Endometrial microvascular endothelial cells (primary cell): ENCODE data around the gene SC5D. TPM values are rescaled to one million over a fixed set of nuclear protein-coding genes. Genes with fewer than 3 reads are reported as not detected.

Experiments used
- in situ Hi-C: cut with HindIII; loops from 2 replicates; pipeline ENCODE4 v1.10.0; 2017; ENCODE audit warnings: low sequenced_read_pairs, low pct_unique_long_range_greater_than_20kb; ENCODE audit errors: inconsistent ontology term
- total RNA-seq: library from RNA; depleted of rRNA; stranded (reverse); fragments of >200 nt; gene quantifications from one replicate; pipeline ENCODE4 v1.2.3, GENCODE V29; 2015; ENCODE audit errors: inconsistent ontology term

The SC5D gene
- total RNA-seq, 1 donor from 2014 or later, result 28.9 TPM

DNA sequence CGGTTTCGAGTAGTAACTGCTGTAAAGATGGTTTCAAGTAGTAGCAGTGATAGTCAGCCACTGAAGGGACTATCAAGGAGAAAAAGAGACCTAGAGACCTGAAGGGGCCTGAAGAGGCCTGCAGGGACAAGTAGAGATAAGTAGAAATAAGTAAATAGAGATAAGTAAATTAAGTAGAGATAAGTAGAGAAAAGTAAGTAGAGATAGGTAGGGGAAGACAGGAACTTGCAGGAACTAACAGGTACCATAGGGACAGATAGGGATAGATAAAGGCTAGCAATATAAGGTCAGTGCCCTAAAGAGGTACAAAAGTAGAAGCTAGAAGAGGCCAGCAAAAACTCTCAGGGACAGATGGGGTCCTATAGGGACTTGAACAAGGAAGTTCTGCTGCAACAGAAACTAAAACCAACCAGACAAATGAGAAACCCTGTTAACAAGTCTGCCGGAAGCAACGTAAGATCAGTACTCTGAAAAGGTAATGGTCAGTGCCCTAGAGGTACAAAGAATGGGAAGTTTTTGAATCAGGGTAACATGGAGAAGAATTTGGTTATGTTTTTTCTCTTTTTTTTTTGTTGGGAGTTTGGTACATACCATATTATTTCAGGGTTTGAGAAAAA lies 9.6 kb upstream of the SC5D start:
- in situ Hi-C loops, result no loop called here

DNA sequence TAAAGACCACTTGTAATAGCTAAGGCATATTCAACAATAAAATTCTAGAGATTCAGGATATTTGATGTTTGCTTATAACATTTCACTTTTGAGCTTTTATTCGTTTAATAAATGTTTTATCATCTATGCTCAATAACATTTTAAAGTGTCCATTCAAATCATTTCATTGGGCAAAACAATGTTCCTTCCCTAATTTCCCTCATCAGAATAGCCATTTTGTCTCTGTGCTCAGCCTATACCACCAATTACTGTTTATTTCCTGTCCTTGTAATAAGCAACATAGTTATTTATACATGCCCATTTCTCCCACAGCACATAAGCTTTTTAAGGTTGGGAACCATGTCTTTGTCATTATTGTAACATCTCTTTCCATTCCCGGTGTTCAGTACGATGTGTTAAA lies 1.3 kb upstream of the SC5D start:
- in situ Hi-C loops, result no loop called here

DNA sequence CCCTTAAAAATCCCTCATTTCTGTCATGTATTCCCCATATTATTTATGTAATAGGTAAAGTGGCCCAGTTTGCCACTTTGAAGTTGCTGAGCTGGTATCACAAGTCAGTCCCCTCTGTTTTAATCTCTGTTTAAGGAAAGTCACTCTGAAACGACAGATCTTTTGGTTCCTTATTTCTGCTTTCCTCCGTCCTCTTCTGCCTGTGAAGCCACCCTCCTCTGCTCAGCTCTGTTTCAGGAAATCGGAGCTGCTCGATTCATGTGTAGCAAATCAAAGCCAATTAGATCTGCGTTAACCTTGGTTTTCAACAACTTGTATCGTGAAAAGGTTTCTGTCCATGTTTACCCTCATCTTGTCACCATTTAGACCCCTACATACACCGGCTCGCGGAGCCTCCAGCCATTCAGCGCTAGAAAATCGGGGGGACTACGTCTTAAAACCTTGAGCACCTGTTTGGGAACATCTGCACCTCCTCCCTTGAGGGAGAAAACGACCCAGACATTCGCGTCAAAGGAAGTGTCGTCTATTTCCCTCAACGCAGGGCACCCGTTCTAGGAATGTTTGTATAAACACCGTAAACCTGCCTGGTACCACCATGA lies 576 bp upstream of the SC5D start:
- in situ Hi-C loops, result no loop called here

DNA sequence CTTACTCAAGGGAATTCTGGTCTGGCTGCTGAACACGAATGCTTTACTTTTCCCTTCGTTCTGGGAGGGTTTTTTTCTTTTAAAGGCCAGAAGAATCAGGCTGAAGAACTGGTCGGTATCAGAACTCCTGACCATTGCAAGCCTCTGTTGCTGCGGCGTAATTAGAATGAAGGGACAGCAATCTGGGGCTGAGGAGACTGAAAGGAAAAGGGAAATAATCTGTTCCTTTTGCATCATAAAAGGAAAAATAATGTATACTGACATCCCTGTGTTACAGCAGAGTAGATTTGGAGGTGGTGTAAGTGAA lies 670 bp downstream of the SC5D start:
- in situ Hi-C loops, result no loop called here

DNA sequence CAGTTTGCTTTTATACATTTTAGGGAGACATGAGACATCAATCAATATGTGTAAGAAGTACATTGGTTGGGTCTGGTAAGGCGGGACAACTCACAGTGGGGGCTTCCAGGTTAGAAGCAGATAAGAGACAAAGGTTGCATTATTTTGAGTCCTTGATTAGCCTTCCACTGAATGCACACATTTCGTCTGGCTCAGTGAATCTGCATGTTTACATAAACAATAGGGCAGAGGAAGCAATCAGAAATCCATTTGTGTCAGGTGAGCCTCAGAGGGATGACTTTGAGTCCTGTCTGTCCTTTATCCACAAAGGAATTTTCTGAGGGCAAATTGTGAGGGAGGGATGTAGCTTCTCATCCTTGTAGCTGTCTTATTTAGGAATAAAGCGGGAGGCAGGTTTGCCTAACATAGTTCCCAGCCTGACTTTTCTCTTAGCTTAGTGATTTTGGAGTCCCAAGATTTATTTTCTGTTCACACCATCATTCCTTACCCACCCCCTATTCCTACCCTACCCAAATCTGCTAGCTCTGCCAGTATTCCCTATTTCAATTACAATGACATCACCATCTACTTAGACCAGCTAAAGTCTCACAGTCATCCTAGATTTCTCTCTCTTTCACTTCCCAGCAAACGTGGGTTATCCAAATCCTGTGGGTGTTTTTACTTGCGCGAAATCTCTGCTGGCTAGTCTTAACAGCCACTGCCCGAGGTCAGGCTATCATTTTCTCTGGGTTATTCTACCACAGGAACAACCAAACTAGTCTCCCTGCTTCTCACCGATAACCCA lies 2.9 kb downstream of the SC5D start:
- in situ Hi-C loops, result no loop called here

DNA sequence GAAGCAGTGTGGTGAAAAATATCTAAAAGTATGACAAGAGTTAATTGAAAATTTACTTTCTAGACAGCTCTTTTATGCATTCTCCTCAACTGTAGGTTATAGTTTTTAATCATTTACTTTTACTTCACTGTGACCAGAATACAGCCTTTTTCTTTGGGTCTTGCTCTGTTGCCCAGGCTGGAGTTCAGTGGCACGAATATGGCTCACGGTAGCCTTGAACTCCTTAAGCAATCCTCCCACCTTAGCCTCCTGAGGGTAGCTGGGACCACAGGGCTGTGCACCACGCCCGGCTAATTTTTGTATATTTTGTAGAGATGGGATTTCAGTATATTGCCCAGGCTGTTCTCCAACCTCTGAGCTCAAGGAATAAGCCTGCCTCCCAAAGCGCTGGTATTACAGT lies 5.3 kb downstream of the SC5D start:
- in situ Hi-C loops, result no loop called here

DNA sequence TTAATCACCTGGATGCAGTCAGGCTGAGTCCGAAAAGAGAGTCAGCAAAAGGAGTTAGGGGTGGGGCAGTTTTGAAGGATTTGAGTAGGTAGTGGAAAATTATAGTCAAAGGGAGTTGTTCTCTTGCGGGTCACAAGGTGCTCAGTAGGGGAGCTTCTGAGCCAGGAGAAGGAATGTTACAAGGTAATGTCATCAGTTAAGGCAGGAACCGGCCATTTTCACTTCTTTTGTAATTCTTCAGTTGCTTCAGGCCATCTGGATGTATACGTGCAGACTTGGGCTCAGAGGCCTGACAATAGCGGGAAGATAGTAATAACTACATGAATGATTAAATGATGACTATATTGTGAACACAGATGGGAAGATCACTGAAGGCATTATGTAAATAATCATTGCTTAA lies 6.2 kb downstream of the SC5D start:
- in situ Hi-C loops, result no loop called here

DNA sequence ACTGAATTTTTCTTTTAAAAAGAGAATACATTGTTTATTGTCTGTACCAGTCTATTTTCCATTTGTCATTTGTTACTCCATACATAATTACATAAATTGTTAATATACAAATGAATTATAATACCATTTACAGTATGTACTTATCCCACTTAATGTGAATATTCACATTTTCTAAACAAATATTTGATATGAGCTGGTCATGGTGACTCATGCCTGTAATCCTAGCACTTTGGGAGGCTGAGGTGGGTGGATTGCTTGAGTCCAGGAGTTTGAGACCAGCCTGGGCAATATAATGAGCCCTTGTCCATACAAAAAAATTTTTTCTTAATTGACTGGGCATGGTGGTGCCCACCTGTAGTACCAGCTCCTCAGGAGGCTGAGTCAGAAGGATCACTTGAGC lies 6.8 kb downstream of the SC5D start:
- in situ Hi-C loops, result no loop called here

DNA sequence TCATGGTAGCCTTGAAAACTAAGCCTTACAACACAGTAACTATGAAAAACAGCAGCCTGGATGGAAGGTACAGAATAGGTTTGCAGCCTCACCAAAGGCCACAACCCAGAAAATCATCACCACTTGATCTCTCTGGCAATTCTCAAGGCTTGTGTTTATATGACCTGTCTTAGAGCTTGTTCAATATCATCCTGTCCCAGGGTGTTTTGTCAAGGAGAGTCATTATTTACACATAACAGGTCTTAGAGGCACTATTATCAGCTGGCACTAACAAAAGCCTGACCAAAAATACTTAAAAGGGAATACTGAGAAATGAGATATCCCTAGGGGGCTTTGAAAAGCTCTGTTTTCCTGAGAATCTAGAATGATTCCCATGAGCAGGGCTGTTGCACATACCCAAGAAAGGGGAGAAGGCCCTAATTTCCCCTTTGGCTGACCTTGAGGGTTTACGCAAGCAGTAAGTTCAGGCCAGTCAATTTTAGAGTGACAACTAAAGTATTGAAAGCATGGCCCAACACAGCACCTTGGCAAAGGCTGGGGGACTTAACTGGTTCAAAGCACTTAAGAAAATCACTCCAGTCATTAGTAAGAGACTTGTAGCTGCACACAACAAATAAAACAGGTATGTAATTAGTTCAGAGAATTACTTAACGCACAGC lies 7.9 kb downstream of the SC5D start:
- in situ Hi-C loops, result no loop called here

DNA sequence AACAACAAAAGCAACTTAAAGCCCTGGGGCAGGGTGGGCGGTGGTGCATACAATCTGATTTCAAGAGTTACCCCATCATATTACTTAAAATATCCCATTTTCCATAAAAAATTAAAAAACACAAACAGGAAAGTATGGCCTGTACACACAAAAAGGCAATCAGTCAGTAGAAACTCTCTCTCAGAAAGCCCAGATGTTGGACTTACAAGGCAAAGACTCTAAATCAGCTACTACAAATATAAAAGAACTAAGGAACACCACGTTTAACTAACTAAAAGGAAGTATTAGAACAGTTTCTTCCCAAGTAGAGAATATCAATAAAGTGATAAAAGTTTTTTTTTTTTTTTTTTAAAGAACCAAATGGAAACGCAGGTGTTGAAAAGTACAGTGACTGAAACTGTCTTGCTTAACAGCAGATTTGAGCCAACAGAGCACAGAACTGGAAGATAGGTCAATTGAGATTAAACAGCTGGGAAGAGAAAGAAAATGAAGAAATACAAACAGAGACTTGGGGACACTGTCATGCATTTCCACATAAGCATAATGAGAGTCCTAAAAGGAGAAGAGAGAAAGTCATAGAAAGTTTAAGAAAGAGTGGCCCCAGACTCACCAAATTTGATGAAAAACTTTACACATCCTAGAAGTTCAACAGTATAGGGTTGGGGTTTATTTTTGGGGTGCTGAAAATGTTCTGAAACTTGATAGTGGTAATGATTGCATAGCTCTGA lies 8.6 kb downstream of the SC5D start:
- in situ Hi-C loops, result no loop called here

DNA sequence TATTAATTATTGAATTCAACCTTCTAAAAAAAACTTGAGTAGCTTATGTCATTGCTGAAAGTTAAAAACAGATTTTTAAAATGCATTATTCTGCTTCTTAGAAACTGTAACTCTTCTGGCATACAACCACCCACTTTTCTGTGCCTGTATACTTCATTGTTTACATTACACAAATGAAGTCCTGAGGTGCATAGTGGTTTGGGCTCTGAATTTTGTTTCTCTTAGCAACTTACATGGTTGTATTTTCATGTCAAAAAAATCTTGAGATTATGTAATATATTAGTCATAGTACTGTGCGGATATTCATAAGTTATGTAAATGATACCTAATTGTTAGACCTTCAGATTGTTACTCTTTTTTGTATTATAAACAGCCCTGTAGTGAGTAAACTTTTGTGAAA lies 12.2 kb downstream of the SC5D start:
- in situ Hi-C loops, result no loop called here

DNA sequence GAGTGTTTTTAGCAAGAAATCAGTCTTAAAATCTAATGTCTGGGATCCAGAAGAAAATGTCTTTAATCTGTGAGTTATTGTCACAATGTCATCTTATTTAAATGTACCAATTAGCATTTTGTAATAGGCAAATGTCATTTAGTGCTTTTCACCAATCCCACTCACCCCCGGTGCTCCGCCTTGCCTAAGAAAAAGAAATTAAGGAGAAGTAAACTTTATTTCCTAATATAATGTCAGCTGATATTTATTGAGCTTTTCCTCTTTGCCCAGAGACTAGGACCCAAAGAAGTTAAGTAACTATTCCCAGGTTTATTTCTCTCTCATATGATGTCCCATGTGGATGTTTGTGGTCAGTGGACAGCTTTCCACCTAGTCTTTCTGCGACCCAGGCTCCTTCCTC lies 16.2 kb downstream of the SC5D start:
- in situ Hi-C loops, result no loop called here

DNA sequence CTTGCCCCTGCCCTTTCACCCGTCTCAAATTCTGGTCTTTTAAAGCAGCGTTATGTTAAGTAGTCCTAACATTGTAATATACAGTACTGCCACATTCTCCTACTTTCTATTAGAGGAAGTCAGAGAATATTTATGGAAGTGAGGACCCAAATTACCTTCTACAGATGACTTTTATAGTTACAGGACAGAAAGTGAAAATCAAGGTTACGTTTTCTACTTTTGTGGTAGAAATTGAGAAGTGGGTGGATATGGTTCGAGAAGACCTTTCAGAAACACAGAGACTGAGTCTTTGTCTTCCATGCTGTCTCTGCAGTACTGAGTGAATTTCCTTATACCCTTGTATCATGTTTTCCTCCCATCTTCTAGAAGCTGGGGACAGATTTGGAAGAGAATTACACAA lies 17.1 kb downstream of the SC5D start:
- in situ Hi-C loops, result no loop called here

DNA sequence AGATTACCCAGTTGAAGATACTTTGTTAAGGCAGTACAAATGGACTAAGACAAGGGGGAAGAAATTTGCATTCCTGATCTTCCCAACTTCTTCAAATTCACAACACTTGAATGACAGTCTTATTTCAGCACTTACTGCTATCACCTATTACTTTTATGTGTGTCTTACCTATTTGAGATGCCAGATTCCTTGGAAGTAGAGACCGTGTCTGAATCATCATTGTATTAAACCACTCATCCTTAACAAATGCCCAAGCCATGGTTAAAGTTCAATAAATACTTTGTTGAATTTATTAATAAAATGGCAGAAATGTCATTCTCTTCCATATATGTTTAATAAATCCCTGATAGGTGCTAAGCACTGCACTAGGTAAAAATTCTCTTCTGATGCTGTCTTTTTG lies 18.3 kb downstream of the SC5D start:
- in situ Hi-C loops, result no loop called here

DNA sequence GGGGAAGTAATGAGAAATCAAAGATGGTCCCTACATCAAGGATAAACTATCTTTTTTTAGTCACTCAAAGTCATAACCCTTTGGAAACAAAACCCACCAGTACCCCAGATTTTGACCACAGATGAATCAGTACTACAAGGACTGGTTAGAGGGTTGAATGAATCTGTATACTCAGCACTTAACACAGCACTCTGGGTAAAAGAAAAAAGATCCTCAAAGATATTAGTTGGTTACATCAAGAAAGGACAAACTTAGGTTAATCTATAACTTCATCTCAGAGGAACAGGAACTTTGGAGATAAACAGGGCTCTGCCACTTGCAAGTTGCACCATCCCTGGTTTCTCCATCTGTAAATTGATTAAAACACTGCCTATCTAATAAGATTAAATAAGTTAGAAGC lies 18.8 kb downstream of the SC5D start:
- in situ Hi-C loops, result no loop called here

DNA sequence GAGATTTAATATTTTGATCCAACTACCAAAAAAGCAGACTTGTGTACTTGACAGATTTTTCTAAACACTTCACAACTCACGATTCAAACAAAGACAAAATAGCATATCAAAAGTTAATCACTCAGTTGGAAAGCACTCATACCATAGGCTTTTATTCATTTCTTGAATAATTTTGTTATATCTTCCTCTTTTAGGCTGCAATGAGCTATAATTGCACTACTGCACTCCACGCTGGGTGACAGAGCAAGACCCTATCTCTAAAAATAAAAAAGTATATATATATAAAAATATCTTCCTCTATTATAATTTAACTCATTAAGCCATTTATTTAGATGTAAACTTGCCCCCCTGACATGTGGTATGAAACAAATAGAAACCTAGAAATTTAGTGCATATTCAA lies 19.9 kb downstream of the SC5D start:
- in situ Hi-C loops, result no loop called here

DNA sequence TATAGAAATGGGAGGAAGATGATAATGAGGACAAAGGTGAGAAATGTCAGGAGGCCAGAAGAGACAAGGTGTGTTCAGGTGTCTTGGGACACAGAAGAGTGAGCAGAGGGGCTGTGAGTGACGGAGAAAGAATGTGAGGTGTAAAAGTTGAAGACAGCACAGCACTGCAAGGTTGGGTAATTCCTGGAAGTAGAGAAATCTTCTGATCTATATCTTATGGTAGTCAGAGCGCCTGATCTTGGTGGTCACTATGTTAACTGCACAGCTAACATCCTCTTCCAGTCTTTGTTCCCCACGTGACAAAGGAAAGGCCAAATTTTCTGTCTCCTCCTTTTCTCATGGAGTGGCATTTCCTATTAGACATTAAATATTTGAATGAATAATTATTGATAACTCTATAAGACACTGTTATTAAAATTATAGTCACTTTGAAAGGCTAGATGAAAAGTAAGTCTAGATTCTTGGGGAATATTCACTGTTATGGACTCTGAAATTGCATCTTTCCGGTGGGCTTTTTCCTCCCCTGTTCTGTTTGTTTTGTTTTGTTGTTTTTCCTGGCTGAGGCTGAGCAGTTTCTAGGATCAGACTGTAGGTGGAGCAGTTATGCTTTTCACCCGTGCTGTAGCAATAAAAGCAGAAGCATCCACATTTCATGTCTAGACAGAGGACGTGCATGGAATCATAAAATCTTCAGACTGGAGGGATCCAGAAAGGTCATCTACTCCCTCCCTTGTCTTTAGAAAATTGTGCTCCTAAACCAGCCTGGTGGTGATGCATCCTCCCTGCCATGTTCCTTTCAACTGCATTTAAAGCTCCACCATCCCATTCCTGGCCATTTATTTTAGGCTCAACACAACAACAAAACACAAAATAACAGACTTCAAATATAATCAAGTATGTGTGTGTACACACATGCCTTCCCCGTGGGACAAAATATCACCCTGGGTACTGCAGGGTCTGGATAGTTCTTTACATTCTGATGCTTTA lies 26.6 kb downstream of the SC5D start:
- in situ Hi-C loops, result no loop called here

DNA sequence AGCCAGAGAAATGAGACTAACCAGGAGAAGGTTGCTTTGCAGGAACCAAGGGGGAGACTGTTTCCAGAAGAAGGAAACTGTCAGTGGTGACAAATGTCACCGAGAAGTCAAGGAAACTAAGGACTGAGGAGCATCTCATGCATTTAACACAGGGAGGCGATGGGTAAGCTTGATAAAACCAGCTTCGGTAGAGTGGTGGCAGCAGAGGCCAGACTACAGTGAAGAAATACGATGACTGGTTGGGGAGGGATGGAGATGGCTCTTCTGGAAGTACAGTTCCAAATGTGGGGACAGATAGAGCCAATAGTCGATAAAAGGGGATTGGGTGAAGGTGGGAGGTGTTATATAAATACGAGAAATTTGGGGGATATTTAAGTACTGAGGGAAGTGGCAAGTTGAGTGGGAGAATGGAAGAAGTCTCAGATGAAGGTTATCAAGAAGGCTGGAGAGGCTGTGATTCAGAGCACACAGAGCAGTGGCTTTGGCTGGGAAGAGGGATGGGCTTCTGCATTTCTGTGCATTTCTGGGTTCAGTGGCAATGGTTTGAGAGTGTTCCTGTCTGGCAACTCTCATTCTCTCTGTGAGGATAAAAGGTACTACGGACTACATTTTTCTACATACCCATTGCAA lies 29.2 kb downstream of the SC5D start:
- in situ Hi-C loops, result no loop called here
